Activated B cell treated with CpG ODN at 0.5 μM for 24 hours (primary cell): Measurements from ENCODE around the gene KIAA1217. TPM values are rescaled to one million over a fixed set of nuclear protein-coding genes. Genes with fewer than 3 reads are reported as not detected.

Experiments used
- ATAC-seq: fragments of 200-7000 bp; cut with Tn5 transposase; one replicate; pipeline ENCODE4 v1.10.0; 2021; ENCODE audit warnings: low read depth, mild to moderate bottlenecking, moderate library complexity
- CTCF ChIA-PET: fragments of 350-600 bp; sonication (Branson Sonifier 250); formaldehyde crosslinking; loops from one replicate; lab custom pipeline; 2021; ENCODE audit warnings: antibody characterized with exemption; lab: Charles Lee
- POLR2A ChIA-PET: fragments of 350-600 bp; sonication (Branson Sonifier 250); formaldehyde crosslinking; loops from one replicate; lab custom pipeline; 2021; ENCODE audit warnings: antibody characterized with exemption; lab: Charles Lee
- DNase-seq: peaks from one replicate; pipeline ENCODE4 v3.0.0; 2022
- H3K27ac Mint-ChIP-seq: one replicate; pipeline ENCODE4 v1.8.0; 2020; ENCODE audit warnings: mixed read lengths
- H3K27me3 Mint-ChIP-seq: one replicate; pipeline ENCODE4 v1.8.0; 2021; ENCODE audit warnings: mixed read lengths
- H3K36me3 Mint-ChIP-seq: one replicate; pipeline ENCODE4 v1.8.0; 2021; ENCODE audit warnings: low read depth, mixed read lengths
- H3K4me1 Mint-ChIP-seq: one replicate; pipeline ENCODE4 v1.8.0; 2021; ENCODE audit warnings: mixed read lengths
- H3K4me3 Mint-ChIP-seq: one replicate; pipeline ENCODE4 v1.8.0; 2020; ENCODE audit warnings: mild to moderate bottlenecking, mixed read lengths
- H3K9me3 Mint-ChIP-seq: one replicate; pipeline ENCODE4 v1.8.0; 2020; ENCODE audit warnings: mixed read lengths
- intact Hi-C: fragments of 100-400 bp; cut with micrococcal nuclease; formaldehyde crosslinking; loops from one replicate; pipeline ENCODE4 v1.15.1; 2024
- total RNA-seq: library from RNA; stranded (reverse); gene quantifications from 2 replicates; pipeline ENCODE4 v1.2.3, GENCODE V29; 2022
- TF ChIP-seq, protein P1 (sequence below): fragments of 200-600 bp; IDR thresholded peaks from one replicate; pipeline ENCODE4 v1.8.0; 2022; ENCODE audit warnings: antibody characterized with exemption, mild to moderate bottlenecking

KIAA1217 gene
- total RNA-seq, 1 donor from 2014 or later = 0.71 TPM

DNA sequence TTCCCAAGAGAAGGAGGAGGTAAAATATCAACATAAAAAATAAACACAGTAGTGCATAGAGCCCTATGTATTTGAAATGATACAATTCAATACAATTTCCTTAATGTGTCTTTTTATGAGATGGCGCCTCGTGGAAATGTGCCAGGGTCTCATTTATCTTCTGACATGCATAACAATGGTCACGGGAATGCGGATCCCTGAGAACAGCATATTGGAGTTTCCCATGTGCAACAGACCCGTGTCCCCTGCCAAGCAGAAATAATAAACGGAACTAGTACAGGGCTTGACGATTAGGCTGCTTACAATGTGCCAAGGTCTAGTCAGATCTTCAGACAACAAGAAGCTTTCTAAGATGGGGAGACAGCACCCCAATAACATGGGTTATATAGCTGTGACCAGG is 296.8 kb downstream of the KIAA1217 start:
- H3K27ac Mint-ChIP-seq = no peak overlapping the region
- no peak overlapping the region for H3K4me3 Mint-ChIP-seq
- TF ChIP-seq, protein P1, sequence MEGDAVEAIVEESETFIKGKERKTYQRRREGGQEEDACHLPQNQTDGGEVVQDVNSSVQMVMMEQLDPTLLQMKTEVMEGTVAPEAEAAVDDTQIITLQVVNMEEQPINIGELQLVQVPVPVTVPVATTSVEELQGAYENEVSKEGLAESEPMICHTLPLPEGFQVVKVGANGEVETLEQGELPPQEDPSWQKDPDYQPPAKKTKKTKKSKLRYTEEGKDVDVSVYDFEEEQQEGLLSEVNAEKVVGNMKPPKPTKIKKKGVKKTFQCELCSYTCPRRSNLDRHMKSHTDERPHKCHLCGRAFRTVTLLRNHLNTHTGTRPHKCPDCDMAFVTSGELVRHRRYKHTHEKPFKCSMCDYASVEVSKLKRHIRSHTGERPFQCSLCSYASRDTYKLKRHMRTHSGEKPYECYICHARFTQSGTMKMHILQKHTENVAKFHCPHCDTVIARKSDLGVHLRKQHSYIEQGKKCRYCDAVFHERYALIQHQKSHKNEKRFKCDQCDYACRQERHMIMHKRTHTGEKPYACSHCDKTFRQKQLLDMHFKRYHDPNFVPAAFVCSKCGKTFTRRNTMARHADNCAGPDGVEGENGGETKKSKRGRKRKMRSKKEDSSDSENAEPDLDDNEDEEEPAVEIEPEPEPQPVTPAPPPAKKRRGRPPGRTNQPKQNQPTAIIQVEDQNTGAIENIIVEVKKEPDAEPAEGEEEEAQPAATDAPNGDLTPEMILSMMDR = no peak
- no peak for DNase-seq
- intact Hi-C loops = no loop called here
- H3K36me3 Mint-ChIP-seq = no peaks in the 10 kb centered on the region
- peaks cover 7% of the 10 kb centered on the region for H3K9me3 Mint-ChIP-seq
- no peaks in the 10 kb centered on the region for H3K4me1 Mint-ChIP-seq
- H3K27me3 Mint-ChIP-seq = peaks cover 5% of the 10 kb centered on the region
- ChIA-PET CTCF (no interaction called here), POLR2A (no interaction called here)
- ATAC-seq = no peak

DNA sequence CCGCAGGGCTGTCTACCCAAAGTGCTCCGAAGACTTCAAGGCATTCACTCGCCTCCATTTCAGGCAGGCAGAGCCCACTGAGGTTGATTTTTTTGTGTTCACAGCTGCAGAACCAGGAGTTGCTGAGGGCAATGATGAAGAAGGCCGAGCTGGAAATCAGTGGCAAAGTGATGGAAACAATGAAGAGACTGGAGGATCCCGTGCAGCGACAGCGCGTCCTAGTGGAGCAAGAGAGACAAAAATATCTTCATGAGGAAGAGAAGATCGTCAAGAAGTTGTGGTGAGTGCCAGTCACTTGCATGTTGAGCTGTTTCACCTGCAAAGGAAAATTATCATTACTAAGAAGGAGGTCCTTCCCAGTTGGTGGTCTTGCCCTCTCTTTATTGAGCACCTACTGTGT is 304.2 kb downstream of the KIAA1217 start:
- ATAC-seq (no peak), DNase-seq (no peak)
- no peaks in the 10 kb centered on the region for H3K9me3 Mint-ChIP-seq
- H3K27me3 Mint-ChIP-seq = peaks cover 4% of the 10 kb centered on the region
- intact Hi-C loops = no loop called here
- ChIA-PET CTCF (no interaction called here), POLR2A (no interaction called here)
- H3K4me1 Mint-ChIP-seq = no peaks in the 10 kb centered on the region
- no peak overlapping the region for H3K4me3 Mint-ChIP-seq
- TF ChIP-seq, protein P1 = no peak
- H3K36me3 Mint-ChIP-seq = no peaks in the 10 kb centered on the region
- H3K27ac Mint-ChIP-seq = no peak overlapping the region

DNA sequence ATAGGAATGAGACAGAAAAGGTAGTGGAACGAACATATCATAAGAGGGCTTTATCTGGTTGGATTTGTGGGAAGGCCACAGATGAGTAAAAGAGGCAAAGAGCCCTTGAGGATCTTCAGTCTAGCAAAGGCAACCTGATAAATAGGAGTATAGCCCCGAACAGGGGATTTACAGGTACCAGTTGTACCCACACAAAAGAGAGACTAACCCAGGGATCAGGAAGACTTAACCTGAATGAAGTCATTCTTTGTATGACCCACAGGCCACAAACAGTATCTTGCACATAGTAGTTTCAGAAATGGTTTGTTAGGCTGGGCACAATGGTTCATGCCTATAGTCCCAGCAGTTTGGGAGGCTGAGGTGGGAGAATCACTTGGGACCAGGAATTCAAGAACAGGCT is 306.5 kb downstream of the KIAA1217 start:
- ATAC-seq (no peak), DNase-seq (no peak)
- intact Hi-C loops = no loop called here
- POLR2A ChIA-PET = no interaction called here
- Mint-ChIP-seq H3K36me3 (no peaks in the 10 kb centered on the region), H3K4me1 (no peaks in the 10 kb centered on the region), H3K4me3 (no peak overlapping the region), H3K9me3 (no peaks in the 10 kb centered on the region), H3K27me3 (peaks cover 7% of the 10 kb centered on the region), H3K27ac (no peak overlapping the region)
- CTCF ChIA-PET = no interaction called here
- TF ChIP-seq, protein P1 = no peak

GRCh38 chr10:24518411-24518810 is 309.5 kb downstream of the KIAA1217 start:
- TF ChIP-seq, protein P1 = no peak
- Mint-ChIP-seq H3K9me3 (no peaks in the 10 kb centered on the region), H3K4me3 (no peak overlapping the region), H3K27me3 (peaks cover 3% of the 10 kb centered on the region), H3K27ac (no peak overlapping the region), H3K4me1 (no peaks in the 10 kb centered on the region), H3K36me3 (no peaks in the 10 kb centered on the region)
- intact Hi-C loops = no loop called here
- DNase-seq (no peak), ATAC-seq (no peak)
- POLR2A ChIA-PET = no interaction called here
- CTCF ChIA-PET = interaction anchor here (1.2 to 1.3 kb wide), 2 partner anchors 17 to 58 kb away, joined by 3 read pairs; no protein-coding TSS in a partner anchor

GRCh38 chr10:24518981-24519597 is 310.2 kb downstream of the KIAA1217 start:
- H3K27me3 Mint-ChIP-seq = peaks cover 3% of the 10 kb centered on the region
- H3K9me3 Mint-ChIP-seq = no peaks in the 10 kb centered on the region
- CTCF ChIA-PET = interaction anchor here (1.2 to 1.3 kb wide), 2 partner anchors 18 to 57 kb away, joined by 3 read pairs; no protein-coding TSS in a partner anchor
- intact Hi-C loops = no loop called here
- POLR2A ChIA-PET = no interaction called here
- TF ChIP-seq, protein P1 = no peak
- no peak overlapping the region for H3K27ac Mint-ChIP-seq
- ATAC-seq = no peak
- no peak overlapping the region for H3K4me3 Mint-ChIP-seq
- DNase-seq = no peak
- H3K4me1 Mint-ChIP-seq = no peaks in the 10 kb centered on the region
- no peaks in the 10 kb centered on the region for H3K36me3 Mint-ChIP-seq
